Esophagus muscularis mucosa (tissue), 4 donors: ENCODE results near the gene NFATC1. TPM values are rescaled to one million over a fixed set of nuclear protein-coding genes. Genes with fewer than 3 reads are reported as not detected.

Experiments used
- DNase-seq: peaks from one replicate; pipeline ENCODE4 v3.0.0-alpha.2; 2017; ENCODE audit errors: extremely low spot score
- H3K27ac ChIP-seq, 4 donors: fragments of 200-600 bp; sonication (generic); replicated peaks in 1 of 4; 1 replicate in 3 of 4; 2 replicates in 1 of 4; pipeline ENCODE4 v1.5.1; 2016 to 2019; ENCODE audit warnings: mild to moderate bottlenecking in 1 of 4
- H3K27me3 ChIP-seq, 4 donors: fragments of 200-600 bp; sonication (generic); one replicate each; pipeline versions ENCODE4 v1.5.1 to v1.6.0; 2016 to 2019
- H3K36me3 ChIP-seq, 4 donors: fragments of 200-600 bp; sonication (generic); one replicate each; pipeline ENCODE4 v1.5.1; 2016 to 2019
- H3K4me1 ChIP-seq, 4 donors: fragments of 200-600 bp; sonication (generic); one replicate each; pipeline ENCODE4 v1.5.1; 2016 to 2019
- H3K4me3 ChIP-seq, 4 donors: fragments of 200-600 bp; sonication (generic); 1 replicate in 2 of 4; 2 replicates in 2 of 4; pipeline ENCODE4 v1.5.1; 2016 to 2019; ENCODE audit warnings: mild to moderate bottlenecking in 4 of 4, moderate library complexity in 1 of 4
- H3K9me3 ChIP-seq, 4 donors: fragments of 200-600 bp; sonication (generic); 1 replicate in 3 of 4; 2 replicates in 1 of 4; pipeline ENCODE4 v1.5.1; 2016 to 2019
- CTCF ChIP-seq, 3 experiments: fragments of 200-600 bp in 2 of 3; fragments of 450-650 bp in 1 of 3; sonication (generic) in 2 of 3; IDR thresholded peaks; one replicate each; pipeline ENCODE4 v1.5.1; 2017 to 2019; ENCODE audit warnings: antibody characterized with exemption in 3 of 3, mild to moderate bottlenecking in 2 of 3, moderate library complexity in 1 of 3
- EP300 ChIP-seq: sonication (generic); formaldehyde crosslinking; IDR thresholded peaks from one replicate; pipeline ENCODE4 v1.6.1; 2017; ENCODE audit warnings: antibody characterized with exemption
- POLR2A ChIP-seq: fragments of 450-650 bp; IDR thresholded peaks from one replicate; pipeline ENCODE4 v1.6.1; 2017; ENCODE audit warnings: antibody characterized with exemption, moderate library complexity, mild to moderate bottlenecking, low read depth
- POLR2AphosphoS5 ChIP-seq, 2 donors: sonication (generic); formaldehyde crosslinking; IDR thresholded peaks; one replicate each; pipeline ENCODE4 v1.6.1; 2017; ENCODE audit warnings: antibody characterized with exemption in 2 of 2
- WGBS: methylation state at CpG from one replicate; pipeline ENCODE4 v1.1.5; 2018; 5-methylcytosine and 5-hydroxymethylcytosine counted together
- intact Hi-C: fragments of 100-400 bp; cut with DNase I; formaldehyde crosslinking; loops from one replicate; pipeline ENCODE4 v1.15.1; 2023
- total RNA-seq, 4 donors: library from RNA; depleted of rRNA; stranded (reverse); fragments of >200 nt; gene quantifications; one replicate each; pipeline versions ENCODE4 v1.1.0 to v1.2.1, GENCODE V29; 2016

Gene NFATC1
- total RNA-seq, 4 donors from 2014 or later: 15.0 to 22.0 (median 17.8) TPM

GRCh38 chr18:79466591-79466990, 70.9 kb downstream of the NFATC1 start:
- H3K27ac ChIP-seq: no peak overlapping the region
- TF ChIP-seq CTCF (IDR thresholded peaks at IDR 0.05) (no peak), EP300 (no peak), POLR2AphosphoS5 (IDR thresholded peaks at IDR 0.05) (no peak), POLR2A (no peak)
- intact Hi-C loops: no loop called here
- WGBS: 89% methylated on average over 13 of the region's 16 CpGs
- H3K36me3 ChIP-seq: peaks cover 18 to 76% (median 68%) of the 10 kb centered on the region in 4 donors
- H3K4me1 ChIP-seq: peaks cover 4 to 13% (median 8%) of the 10 kb centered on the region in 4 donors
- no peak overlapping the region for H3K4me3 ChIP-seq
- DNase-seq: no peak
- H3K9me3 ChIP-seq: no peaks in the 10 kb centered on the region
- H3K27me3 ChIP-seq: no peaks in the 10 kb centered on the region

DNA sequence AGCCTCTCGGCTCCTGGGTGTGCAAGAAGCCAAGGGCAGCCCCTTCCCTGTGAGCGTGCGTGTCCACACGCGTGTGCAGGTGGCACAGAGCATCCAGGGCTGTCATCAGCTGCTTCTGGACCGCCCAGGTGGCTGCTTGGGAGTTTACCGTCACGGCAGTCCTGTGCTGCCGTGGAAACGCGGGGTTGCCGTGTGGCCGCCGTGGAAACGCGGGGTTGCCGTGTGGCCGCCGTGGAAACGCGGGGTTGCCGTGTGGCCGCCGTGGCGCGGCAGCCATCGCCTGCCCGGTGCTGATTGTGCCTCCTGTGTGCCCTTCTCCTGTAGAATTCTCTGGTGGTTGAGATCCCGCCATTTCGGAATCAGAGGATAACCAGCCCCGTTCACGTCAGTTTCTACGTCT, 71.4 kb downstream of the NFATC1 start:
- Histone ChIP-seq H3K27me3 (no peaks in the 10 kb centered on the region), H3K4me1 (peaks cover 4 to 11% (median 8%) of the 10 kb centered on the region in 4 donors), H3K36me3 (peaks cover 23 to 76% (median 64%) of the 10 kb centered on the region in 4 donors), H3K9me3 (no peaks in the 10 kb centered on the region), H3K27ac (no peak overlapping the region), H3K4me3 (no peak overlapping the region)
- DNase-seq: no peak
- TF ChIP-seq CTCF (IDR thresholded peaks at IDR 0.05) (no peak), POLR2AphosphoS5 (IDR thresholded peaks at IDR 0.05) (no peak), POLR2A (no peak)
- WGBS: 96% methylated on average over 27 of the region's 33 CpGs
- intact Hi-C loops: no loop called here

DNA sequence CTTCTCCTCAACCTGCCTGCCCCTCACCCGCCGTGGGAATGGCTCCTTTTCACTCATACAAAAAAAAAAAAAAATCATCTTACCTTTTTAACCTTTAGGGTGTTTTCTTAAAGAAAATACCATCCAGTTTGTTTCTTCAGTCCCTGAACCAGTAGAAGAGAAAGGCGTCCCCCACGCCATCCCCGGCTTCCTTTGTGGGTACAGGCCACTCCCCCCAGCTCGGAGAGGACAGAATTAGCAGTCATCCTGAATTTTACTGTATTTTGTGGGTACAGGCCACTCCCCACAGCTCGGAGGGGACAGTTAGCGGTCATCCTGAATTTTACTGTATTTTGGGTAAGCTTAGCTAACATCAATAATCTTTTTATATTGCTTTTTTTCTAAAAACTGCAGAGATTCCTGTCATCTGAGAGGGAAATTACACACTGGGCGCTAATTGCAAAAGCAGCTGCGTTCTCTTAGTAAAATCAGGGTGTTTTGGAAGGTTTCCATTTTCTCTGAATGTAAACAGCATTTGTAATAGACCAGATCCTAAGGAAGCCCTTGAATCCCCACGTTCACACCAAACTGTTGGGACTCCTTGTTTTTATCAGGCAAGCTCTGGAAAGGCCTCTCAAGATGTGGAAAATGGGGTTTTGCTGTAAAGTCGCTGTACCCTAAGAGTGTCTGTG, 72.5 kb downstream of the NFATC1 start:
- WGBS: 76% methylated on average over 12 of the region's 12 CpGs
- Histone ChIP-seq H3K4me1 (peaks cover 4 to 11% (median 8%) of the 10 kb centered on the region in 4 donors), H3K27ac (no peak overlapping the region), H3K4me3 (no peak overlapping the region), H3K36me3 (peaks cover 26 to 76% (median 61%) of the 10 kb centered on the region in 4 donors), H3K27me3 (no peaks in the 10 kb centered on the region), H3K9me3 (no peaks in the 10 kb centered on the region)
- intact Hi-C loops: no loop called here
- no peak for DNase-seq
- TF ChIP-seq CTCF (IDR thresholded peaks at IDR 0.05) (no peak), EP300 (no peak), POLR2AphosphoS5 (IDR thresholded peaks at IDR 0.05) (no peak), POLR2A (no peak)

GRCh38 chr18:79469309-79469708, 73.6 kb downstream of the NFATC1 start:
- Histone ChIP-seq H3K4me1 (peaks cover 4 to 11% (median 8%) of the 10 kb centered on the region in 4 donors), H3K27ac (no peak overlapping the region), H3K27me3 (no peaks in the 10 kb centered on the region), H3K4me3 (no peak overlapping the region), H3K9me3 (no peaks in the 10 kb centered on the region), H3K36me3 (peaks cover 26 to 74% (median 56%) of the 10 kb centered on the region in 4 donors)
- no peak for DNase-seq
- no peak for TF ChIP-seq CTCF (IDR thresholded peaks at IDR 0.05)
- no peak for TF ChIP-seq POLR2A
- no peak for TF ChIP-seq POLR2AphosphoS5 (IDR thresholded peaks at IDR 0.05)
- intact Hi-C loops: no loop called here
- WGBS: 91% methylated on average over 16 of the region's 17 CpGs
